CD4-positive, alpha-beta T cell treated with Interleukin-10 for 1 hour (primary cell): ENCODE results near the gene RYR1.
"Not testable (repeated sequence)": the region's sequence is repeated elsewhere in the genome, so short reads cannot be mapped to it uniquely, and the experiment has no call there.

Experiments used
- DNase-seq: peaks from one replicate; pipeline ENCODE4 v3.0.0-alpha.2; 2020

RYR1 gene

DNA sequence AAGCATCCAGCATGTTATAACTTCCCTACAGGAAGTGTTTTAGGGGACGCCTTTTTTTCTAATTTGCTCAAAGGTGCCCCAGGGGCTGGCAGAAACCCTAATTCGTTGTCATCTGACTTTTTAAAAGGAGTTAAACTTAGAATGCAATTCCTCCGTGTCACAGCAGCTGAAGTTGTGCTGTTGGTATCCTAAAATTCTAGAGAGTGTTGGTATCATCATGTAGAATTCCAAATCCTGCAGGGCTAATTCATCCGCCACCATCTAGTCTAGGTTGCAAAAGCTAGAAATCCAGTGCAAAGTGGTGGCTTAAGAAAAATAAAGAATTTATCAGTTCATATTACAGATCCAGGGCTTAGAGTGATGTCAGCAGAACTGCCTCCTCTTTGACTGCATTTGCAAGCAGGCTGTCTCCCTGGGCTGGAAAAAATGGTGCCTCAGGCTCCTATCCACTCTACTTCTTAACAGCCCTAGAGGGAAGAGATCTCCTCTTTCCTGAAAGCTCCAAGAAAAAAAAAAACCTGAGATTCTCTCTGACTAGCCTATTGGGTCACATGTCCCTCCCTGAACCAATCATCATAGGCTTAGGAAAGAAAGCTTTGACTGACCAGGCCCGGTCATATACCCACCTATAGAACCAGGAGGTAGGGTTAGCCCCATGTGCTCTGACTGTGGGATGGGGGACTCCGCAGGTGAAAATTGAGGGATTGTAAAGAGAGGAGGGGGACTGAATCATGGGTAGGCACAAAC is 111.3 kb downstream of the RYR1 start:
- DNase-seq, result peak; percentile 78

DNA sequence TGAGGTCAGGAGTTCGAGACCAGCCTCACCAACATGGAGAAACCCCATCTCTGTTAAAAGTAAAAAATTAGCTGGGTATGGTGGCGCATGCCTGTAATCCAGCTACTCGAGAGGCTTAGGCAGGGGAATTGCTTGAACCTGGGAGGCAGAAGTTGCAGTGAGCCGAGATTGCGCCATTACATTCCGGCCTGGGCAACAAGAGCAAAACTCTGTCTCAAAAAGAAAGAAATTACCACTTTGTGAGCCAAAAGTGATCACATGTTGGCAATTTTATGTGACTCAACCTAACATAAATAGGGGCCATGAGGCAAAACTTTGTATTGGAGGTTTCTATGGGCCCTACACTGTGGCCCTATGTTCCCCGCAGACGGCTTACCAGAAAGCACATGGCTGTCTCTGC is 112.1 kb downstream of the RYR1 start:
- no peak for DNase-seq

DNA sequence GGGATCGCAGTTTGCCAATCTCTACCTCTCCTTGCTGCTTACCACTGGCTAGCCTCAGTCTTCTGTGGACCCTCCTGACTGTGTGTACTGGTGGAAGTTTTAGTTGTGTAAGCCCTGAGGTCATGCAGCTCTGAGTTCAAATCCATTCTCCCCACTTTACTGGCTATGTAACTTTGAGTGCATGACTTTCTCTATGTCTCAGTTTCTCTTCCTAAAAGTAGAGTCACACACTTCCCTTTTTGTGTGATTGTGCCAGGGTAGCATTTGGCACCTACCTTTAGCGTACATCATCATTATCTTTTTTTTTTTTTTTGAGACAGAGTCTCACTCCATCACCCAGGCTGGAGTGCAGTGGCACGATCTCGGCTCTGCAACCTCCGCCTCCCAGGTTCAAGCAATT is 113.9 kb downstream of the RYR1 start:
- DNase-seq, result no peak

DNA sequence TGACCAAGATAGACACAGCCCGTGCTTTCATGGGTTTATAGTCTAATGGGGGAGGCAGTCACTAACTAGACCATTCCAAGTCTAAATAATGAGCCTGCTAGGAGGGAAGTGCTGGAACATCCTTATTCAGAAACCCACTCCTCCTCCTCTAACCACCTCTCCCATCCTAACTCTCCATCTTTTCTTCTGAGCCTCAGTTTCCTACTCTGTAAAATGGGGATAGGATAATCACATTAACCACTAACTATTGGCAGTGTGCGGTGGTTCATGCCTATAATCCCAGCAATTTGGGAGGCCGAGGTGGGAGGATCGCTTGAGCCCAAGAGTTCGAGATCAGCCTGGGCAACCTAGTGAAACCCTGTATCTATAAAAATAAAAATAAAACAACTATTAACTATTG is 115.6 kb downstream of the RYR1 start:
- no peak for DNase-seq

DNA sequence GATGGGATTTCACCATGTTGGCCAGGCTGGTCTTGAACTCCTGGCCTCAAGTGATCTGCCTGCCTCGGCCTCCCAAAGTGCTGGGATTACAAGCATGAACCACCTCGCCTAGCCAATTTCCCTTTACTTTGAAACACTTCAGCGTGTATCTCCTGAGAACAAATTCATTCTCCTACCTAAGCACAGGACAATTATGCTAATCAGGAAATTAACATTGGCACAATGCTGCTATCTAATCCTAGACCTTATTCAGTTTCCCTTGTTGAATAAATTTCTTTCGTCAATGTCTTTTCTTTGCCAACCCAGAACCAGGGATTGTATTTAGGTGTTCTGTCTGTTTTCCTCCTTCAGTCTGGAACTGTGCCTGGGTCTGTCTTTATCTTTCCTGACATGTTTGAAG is 116.5 kb downstream of the RYR1 start:
- no peak for DNase-seq

DNA sequence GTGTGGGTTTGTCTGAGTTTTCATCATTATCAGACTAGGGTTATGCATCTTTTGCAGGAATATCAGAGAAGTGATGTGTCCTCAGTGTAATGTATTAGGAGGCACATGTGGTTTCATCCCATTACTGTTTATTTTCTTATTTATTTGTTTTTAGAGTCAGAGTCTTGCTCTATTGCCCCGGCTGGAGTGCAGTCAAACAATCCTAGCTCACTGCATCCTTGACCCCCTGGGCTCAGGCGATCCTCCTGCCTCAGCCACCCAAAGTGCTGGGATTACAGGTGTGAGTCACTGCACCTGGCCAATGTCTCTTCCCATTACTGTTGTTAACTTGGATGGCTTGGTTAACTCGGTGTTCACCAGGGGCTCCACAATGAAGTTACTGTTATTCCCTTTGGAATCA is 116.9 kb downstream of the RYR1 start:
- no peak for DNase-seq

DNA sequence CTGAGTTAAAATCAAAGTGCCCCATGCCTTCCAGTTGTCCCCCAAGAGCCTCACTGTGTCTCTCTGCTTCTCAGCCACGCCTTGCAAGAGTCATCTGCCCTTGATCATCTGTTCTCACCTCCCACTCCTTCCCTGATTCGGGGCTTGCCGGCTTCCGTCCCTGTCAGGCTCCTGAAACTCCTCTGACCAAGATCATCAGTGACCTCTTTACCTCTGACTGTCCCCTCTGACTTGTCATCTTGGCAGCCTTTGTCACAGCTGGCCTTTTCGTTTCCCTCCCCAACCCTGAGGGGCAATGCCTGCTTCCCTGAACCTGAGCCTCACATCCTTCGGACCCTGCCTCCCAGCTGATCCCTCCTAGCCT is 117.9 kb downstream of the RYR1 start:
- DNase-seq, result no peak

DNA sequence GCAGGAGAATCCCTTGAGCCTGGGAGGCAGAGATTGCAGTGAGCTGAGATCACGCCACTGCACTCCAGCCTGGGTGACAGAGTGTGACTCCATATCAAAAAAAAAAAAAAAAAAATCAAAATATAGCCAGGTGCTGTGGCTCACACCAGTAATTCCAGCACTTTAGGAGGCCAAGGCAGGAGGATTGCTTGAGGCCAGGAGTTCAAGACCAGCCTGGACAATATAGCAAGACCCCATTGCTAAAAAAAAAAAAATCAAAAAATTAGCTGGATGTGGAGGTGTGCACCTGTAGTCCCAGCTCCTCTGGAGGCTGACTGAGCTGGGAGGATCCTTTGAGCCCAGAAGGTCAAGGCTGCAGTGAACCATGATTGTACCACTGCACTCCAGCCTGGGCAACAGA is 119.7 kb downstream of the RYR1 start:
- DNase-seq, result not testable (repeated sequence)

DNA sequence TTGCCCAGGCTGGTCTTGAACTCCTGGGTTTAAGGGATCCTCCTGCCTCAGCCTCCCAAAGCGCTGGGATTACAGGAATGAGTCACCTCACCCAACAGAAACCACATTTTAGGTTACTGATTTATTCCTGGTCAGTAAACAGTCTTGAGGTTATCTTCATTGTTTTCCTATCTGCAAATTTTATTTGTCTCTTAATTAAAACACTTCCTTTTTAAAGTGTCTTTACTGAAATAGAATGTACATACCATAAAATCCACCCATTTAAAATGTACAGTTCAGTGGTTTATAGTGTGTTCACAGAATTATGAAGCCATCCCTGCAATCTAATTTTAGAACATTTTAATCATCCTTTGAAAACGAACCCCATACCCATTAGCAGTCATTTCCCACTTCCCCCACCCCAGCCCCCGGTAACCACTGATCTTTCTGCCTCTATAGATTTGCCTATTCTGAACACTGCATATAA is 121.2 kb downstream of the RYR1 start:
- no peak for DNase-seq

DNA sequence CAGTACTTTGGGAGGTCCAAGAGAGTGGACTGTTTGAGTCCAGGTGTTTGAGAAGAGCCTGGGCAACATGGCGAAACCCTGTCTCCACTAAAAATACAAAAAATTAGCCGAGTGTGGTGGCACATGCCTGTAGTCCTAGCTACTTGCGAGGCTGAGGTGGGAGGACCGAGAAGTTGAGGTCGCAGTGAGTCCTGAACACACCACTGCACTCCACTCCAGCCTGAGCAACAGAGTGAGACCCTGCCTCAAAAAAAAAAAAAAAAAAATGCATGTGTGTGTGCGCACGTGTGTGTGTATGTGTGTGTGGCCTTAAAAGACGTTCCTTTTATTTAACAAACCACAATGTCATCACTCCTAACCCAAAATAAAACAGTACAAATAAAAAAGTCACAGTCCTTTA is 121.7 kb downstream of the RYR1 start:
- no peak for DNase-seq

DNA sequence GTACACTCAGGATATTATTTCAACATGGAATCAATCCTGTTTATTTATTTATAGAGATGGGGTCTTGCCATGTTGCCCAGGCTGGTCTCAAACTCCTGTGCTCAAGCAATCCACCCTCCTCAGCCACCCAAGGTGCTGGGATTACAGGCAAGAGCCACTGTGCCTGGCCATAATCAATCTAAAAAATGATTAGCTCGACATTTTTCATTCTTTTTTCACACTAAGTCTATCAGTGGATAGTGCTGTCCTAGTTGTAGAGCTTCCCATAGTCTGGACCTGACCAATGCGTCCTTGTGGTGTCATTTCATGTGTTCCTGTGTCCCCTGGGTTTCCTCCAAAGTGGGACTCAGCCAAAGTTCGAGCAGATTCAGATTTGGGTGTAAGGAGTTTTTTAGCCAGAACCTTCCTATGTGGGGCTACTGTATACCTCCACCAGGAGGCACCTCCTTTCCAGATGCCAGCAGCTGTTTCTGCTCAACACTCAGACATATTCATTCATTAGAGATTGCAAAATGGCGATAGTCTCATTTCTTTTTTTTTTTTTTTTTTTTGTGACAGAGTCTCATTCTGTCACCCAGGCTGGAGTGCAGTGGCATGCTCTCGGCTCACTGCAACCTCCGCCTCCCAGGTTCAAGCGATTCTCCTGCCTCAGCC is 123.2 kb downstream of the RYR1 start:
- peak; percentile 28 for DNase-seq

DNA sequence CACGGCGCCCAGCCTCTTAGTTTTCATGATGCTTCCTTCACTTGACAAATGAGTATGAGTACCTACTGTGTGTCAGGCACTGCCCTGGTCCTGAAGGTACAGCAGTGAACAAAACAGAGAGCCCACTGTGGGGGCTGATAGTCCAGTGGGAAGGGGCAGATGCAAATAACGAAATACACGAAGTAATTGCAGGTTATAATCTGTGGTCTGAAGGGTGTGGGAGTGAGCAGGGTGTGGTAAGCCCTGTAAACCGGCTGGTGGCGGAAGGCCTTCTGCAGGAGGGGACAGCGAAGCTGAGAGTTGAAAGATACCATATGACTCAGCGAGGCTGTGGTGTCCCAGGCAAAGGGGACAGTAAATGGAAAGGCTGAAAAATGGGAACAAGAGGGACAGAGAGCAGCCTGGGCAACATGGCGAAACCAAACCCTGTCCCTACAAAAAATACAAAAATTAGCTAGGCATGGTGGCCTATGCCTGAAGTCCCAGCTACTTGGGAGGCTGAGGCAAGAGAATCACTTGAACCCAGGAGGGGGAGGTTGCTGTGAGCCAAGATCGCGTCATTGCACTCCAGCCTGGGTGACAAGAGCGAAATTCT is 123.8 kb downstream of the RYR1 start:
- DNase-seq, result peak; percentile 48

DNA sequence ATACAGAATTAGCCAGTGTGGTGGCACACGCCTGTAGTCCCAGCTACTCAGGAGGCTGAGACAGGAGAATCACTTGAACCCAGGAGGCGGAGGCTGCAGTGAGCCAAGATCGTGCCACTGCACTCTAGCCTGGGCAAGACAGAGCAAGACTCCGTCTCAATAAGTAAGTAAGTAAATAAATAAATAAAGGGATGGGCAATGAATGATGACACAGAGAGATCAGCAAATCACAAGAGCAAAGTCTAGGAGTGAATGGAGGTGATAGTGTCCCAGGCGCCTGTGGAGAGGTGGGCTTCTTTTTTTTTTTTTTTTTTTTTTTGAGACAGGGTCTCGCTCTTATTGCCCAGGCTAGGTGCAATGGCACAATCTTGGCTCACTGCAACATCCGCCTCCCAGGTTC is 125.4 kb downstream of the RYR1 start:
- DNase-seq, result not testable (repeated sequence)

DNA sequence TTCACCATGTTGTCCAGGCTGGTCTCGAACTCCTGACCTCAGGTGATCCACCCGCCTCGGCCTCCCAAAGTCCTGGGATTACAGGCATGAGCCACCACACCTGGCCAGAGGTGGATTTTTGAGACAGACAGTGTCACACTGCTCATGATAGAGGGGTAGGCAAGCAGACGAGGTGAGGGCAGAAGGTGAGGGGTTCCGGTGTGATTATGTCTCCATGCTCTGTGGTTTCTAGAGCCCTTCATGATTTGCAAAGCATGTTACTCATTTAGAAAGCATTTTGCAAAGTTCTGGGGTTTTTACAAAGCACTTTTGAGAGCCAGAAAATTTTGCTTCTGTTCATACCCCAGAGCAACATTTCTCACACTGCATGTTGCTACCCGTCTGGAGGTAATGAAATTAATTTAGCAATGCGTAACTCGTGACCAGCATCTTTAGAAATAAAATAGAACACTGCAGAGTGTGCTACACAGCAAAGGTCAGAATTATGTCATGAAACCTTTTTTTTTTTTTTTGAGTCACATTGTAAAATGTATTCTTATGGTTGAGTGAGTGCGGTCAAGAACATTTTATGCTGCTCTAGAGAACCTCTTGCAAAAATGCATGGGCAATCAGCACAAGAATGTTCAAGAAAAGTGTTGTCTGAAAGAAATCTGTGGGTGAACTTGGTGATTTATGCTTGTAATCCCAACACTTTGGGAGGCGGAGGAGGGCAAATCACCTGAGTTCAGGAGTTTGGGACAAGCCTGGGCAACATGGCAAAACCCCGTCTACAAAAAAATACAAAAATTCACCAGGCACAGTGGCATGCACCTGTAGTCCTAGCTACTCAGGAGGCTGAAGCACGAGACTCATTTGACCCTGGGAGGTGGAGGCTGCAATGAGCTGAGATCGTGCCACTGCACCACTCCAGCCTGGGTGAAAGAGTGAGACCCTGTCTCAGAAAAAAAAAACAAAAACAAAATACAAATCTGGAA is 126.2 kb downstream of the RYR1 start:
- DNase-seq, result peak; percentile 49

DNA sequence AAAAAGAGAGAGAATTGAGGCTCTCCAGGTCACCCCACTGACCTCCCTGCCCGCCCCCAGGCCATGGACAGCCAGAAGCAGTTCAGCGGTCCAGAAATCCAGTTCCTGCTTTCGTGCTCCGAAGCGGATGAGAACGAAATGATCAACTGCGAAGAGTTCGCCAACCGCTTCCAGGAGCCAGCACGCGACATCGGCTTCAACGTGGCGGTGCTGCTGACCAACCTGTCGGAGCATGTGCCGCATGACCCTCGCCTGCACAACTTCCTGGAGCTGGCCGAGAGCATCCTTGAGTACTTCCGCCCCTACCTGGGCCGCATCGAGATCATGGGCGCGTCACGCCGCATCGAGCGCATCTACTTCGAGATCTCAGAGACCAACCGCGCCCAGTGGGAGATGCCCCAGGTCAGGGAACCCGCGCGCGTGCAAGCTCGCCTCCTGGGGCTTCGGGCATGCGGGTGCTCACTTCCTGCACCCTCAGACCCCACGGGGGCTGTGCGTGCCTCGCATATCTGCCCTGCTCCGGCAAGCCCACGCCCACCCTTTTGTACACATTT is 127.6 kb downstream of the RYR1 start:
- DNase-seq, result no peak

DNA sequence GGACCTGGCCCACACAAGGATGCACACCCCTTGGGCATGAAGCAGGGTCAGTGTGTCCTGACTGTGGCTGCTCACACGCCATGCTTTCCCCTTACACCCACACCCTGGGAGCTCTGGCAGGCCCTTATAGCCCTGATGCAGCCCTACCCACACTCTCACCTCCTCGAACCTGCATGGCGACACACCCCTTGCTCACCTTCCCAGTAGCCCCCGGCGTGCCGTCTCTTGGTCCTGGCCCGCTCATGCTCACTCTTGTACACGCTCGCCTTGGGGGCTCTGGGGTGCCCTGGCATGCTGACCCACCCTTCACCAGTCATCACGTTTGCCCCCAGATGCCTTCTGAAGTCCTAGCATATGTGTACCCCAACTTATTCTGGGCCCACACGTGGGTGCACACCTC is 128.2 kb downstream of the RYR1 start:
- DNase-seq, result no peak

DNA sequence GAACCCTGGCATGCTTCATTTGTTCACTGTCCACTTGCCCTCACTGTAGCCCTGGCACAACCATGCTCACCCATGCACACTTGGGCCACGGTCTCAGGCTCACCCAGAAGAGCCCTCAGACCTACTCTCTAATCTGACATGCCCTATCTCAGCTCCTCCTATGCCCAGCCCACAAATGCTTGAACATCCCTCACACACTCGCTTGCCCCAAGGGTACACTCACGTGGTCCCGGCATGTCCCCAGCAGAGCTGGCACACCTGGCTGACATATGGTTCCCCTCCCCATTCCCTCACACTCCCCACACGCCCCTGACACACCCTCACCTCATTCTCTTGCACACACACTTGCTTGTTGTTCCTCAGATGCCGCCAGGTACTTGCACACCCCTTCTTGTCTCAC is 128.6 kb downstream of the RYR1 start:
- DNase-seq, result no peak

DNA sequence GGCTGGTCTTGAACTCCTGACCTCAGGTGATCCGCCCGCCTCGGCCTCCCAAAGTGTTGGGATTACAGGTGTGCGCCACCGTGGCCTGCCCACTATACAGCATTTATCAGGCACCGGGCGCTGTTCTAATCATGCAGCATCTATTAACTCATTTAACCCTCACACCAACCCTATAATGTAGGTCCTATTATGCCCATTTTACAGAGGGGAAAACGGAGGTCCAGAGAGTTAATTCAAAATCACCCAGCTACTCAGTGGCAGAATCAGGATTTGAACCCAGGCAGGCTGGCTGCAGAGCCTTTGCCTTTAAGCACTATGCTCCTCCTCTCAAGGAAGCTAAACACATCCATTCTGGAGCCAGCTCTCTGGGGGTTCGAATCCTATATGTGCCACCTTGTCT is 130.0 kb downstream of the RYR1 start:
- DNase-seq, result no peak

DNA sequence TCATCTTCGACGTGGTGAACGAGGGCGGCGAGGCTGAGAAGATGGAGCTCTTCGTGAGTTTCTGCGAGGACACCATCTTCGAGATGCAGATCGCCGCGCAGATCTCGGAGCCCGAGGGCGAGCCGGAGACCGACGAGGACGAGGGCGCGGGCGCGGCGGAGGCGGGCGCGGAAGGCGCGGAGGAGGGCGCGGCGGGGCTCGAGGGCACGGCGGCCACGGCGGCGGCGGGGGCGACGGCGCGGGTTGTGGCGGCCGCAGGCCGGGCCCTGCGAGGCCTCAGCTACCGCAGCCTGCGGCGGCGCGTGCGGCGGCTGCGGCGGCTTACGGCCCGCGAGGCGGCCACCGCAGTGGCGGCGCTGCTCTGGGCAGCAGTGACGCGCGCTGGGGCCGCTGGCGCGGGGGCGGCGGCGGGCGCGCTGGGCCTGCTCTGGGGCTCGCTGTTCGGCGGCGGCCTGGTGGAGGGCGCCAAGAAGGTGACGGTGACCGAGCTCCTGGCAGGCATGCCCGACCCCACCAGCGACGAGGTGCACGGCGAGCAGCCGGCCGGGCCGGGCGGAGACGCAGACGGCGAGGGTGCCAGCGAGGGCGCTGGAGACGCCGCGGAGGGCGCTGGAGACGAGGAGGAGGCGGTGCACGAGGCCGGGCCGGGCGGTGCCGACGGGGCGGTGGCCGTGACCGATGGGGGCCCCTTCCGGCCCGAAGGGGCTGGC is 131.6 kb downstream of the RYR1 start:
- DNase-seq, result peak; percentile 26

DNA sequence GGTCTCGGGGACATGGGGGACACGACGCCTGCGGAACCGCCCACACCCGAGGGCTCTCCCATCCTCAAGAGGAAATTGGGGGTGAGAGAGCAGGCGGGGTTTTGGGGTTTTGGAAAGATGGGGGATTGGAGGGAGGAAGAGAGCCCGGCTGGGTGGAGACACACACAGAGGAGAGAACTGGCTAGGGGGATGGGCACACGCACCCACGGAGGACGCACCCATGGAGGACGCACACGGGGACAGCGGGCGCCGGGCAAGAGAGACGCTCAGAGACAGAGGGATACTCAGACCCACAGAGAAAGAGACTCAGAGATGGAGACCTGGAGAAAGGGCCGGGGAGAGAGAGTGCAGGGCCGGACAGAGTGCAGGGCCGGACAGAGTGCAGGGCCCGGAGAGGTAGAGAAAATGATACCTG is 132.2 kb downstream of the RYR1 start:
- no peak for DNase-seq

DNA sequence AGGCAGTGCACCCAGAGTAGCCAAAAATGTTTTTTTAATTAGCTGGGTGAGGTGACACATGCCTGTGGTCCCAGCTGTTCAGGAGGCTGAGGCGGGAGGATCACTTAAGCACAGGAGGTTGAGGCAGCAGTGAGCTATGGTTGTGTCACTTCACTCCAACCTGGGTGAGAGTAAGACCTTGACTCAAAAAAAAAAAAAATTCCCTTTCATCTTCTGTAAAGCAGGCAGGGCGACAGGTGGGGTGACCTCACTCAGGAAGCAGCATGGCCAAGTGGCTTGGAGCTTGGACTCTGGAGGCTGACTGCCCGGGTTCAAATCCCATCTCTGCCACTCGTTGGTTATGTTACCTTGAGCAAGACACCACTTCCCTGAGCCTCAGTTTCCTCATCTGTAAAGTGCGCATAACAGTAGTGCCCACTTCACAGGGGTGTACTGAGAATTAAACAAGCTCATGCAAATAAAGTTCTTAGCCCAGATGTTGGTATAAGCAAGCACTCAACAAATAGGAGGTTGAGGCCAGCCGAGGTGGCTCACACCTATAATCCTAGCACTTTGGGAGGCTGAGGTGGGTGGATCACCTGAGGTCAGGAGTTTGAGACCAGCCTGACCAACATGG is 136.0 kb downstream of the RYR1 start:
- DNase-seq, result no peak

DNA sequence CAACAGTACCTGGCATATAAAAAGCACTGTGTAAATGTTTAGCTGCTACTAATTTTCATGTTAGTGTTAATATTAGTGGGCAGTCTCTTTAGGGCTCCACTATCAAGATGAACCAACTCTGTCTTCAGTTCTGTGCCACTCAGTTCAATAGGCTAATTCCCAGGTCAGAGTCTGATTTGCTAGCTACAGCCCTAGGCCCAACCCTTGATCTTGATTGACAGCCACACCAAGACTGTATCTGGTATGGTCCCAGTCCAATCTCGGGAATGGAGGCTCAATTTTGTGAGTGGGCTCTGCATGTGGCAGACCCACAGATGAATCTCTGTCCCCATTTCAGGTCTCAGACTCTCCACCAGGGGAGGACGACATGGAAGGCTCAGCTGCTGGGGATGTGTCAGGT is 138.2 kb downstream of the RYR1 start:
- DNase-seq, result no peak
